H1 (cell line): ENCODE measurements around the gene CCN6. TPM values are rescaled to one million over a fixed set of nuclear protein-coding genes. Genes with fewer than 3 reads are reported as not detected.

Source experiments
- CTCF ChIA-PET: fragments of 300-600 bp; sonication (Branson Sonifier 250); formaldehyde crosslinking; loops from one replicate; lab custom pipeline; 2021; ENCODE audit not compliant: partially characterized antibody; lab: Charles Lee
- POLR2A ChIA-PET: fragments of 300-600 bp; sonication (Branson Sonifier 250); formaldehyde crosslinking; loops from one replicate; lab custom pipeline; 2021; ENCODE audit warnings: inconsistent platforms; ENCODE audit not compliant: partially characterized antibody; lab: Charles Lee
- DNase-seq, 2 experiments: peaks; one replicate each; pipeline versions ENCODE4 v3.0.0 to v3.0.0-alpha.2; 2010 to 2022; ENCODE audit warnings: low spot score in 2 of 2, low read depth in 1 of 2, mixed read lengths in 1 of 2
- FAIRE-seq: peaks from 2 replicates; lab custom pipeline; 2011; peaks lifted over from hg19 to GRCh38; lab: Jason Lieb, UNC
- H2AFZ ChIP-seq: 2 replicates; pipeline ENCODE4 v1.8.1; 2012; ENCODE audit warnings: low read length, inconsistent platforms
- H2AK5ac ChIP-seq: 2 replicates; pipeline ENCODE4 v1.6.1; 2013; ENCODE audit warnings: low read depth, low read length
- H2BK120ac ChIP-seq: replicated peaks from 2 replicates; pipeline ENCODE3; 2013; ENCODE audit warnings: low read depth, low read length, inconsistent platforms
- H2BK12ac ChIP-seq: 2 replicates; pipeline ENCODE4 v1.6.1; 2013; ENCODE audit warnings: low read depth, low read length
- H2BK15ac ChIP-seq: 2 replicates; pipeline ENCODE4 v1.6.1; 2013; ENCODE audit warnings: low read length
- H2BK20ac ChIP-seq: 2 replicates; pipeline ENCODE4 v1.6.1; 2013; ENCODE audit warnings: low read length
- H2BK5ac ChIP-seq: 2 replicates; pipeline ENCODE4 v1.6.1; 2013; ENCODE audit warnings: low read depth, low read length
- H3K14ac ChIP-seq: 2 replicates; pipeline ENCODE4 v1.6.1; 2013; ENCODE audit warnings: inconsistent platforms; ENCODE audit not compliant: insufficient read length
- H3K18ac ChIP-seq: 2 replicates; pipeline ENCODE4 v1.6.1; 2013; ENCODE audit warnings: low read length; ENCODE audit errors: extremely low read depth
- H3K23ac ChIP-seq: 2 replicates; pipeline ENCODE4 v1.6.1; 2013; ENCODE audit warnings: inconsistent platforms; ENCODE audit not compliant: insufficient read length
- H3K23me2 ChIP-seq: 2 replicates; pipeline ENCODE4 v1.6.1; 2013; ENCODE audit warnings: low read depth, low read length
- H3K27ac ChIP-seq: 2 replicates; pipeline ENCODE4 v1.6.1; 2011; ENCODE audit warnings: low read depth, low read length, inconsistent platforms
- H3K27me3 ChIP-seq, 4 experiments: replicated peaks in 1 of 4; 1 replicate in 1 of 4; 2 replicates in 3 of 4; pipeline versions ENCODE4 v1.6.1 to v1.8.1; 2011 to 2013; ENCODE audit warnings: low read length in 3 of 4, mild to moderate bottlenecking in 3 of 4, inconsistent platforms in 2 of 4, mixed read lengths in 2 of 4, moderate library complexity in 1 of 4; ENCODE audit not compliant: control insufficient read depth in 3 of 4, insufficient read depth in 3 of 4; ENCODE audit errors: extremely low read depth in 1 of 4
- H3K36me3 ChIP-seq, 4 experiments: 2 replicates each; pipeline versions ENCODE4 v1.6.1 to v1.8.1; 2011 to 2013; ENCODE audit warnings: mild to moderate bottlenecking in 4 of 4, low read length in 3 of 4, moderate library complexity in 2 of 4, control low read depth in 1 of 4, inconsistent platforms in 1 of 4; ENCODE audit not compliant: insufficient read depth in 4 of 4, control insufficient read depth in 2 of 4
- H3K4ac ChIP-seq: replicated peaks from 2 replicates; pipeline ENCODE3; 2013; ENCODE audit warnings: low read length, low read depth, mixed read lengths, inconsistent platforms; ENCODE audit not compliant: insufficient read length
- H3K4me1 ChIP-seq, 4 experiments: replicated peaks in 1 of 4; 1 replicate in 1 of 4; 2 replicates in 3 of 4; pipeline versions ENCODE4 v1.6.1 to v1.8.1; 2011 to 2013; ENCODE audit warnings: low read length in 3 of 4, inconsistent platforms in 2 of 4, mixed read lengths in 1 of 4; ENCODE audit not compliant: insufficient read depth in 4 of 4, control insufficient read depth in 3 of 4
- H3K4me2 ChIP-seq, 2 experiments: 2 replicates each; pipeline versions ENCODE4 v1.6.1 to v1.8.1; 2011 to 2013; ENCODE audit warnings: low read depth in 2 of 2, low read length in 2 of 2, control low read depth in 1 of 2, inconsistent platforms in 1 of 2, mild to moderate bottlenecking in 1 of 2; ENCODE audit not compliant: insufficient read depth in 1 of 2
- H3K4me3 ChIP-seq, 4 experiments: fragments of 200-600, 300-600 bp in 1 of 4; sonication (generic), shearing (Covaris generic), sonication (Bioruptor Twin) in 1 of 4; 2 replicates each; pipeline versions ENCODE4 v1.5.1 to v1.8.1; 2011 to 2016; ENCODE audit warnings: low read length in 4 of 4, low read depth in 3 of 4, control low read depth in 2 of 4, inconsistent platforms in 2 of 4, mild to moderate bottlenecking in 2 of 4, mixed read lengths in 1 of 4, moderate library complexity in 1 of 4; ENCODE audit not compliant: insufficient read depth in 2 of 4; ENCODE audit errors: extremely low read depth in 1 of 4
- H3K56ac ChIP-seq: replicated peaks from 2 replicates; pipeline ENCODE3; 2013; ENCODE audit warnings: low read depth, mild to moderate bottlenecking, mixed read lengths, low read length, inconsistent platforms; ENCODE audit not compliant: insufficient read length
- H3K79me1 ChIP-seq: 2 replicates; pipeline ENCODE4 v1.6.1; 2013; ENCODE audit warnings: low read depth, low read length, control low read depth
- H3K79me2 ChIP-seq, 2 experiments: 2 replicates each; pipeline versions ENCODE4 v1.6.1 to v1.8.1; 2012 to 2013; ENCODE audit warnings: low read length in 2 of 2, mild to moderate bottlenecking in 2 of 2, inconsistent platforms in 1 of 2; ENCODE audit not compliant: insufficient read depth in 2 of 2, control insufficient read depth in 1 of 2
- H3K9ac ChIP-seq, 4 experiments: replicated peaks in 1 of 4; 1 replicate in 1 of 4; 2 replicates in 3 of 4; pipeline versions ENCODE4 v1.6.1 to v1.8.1; 2011 to 2013; ENCODE audit warnings: low read depth in 3 of 4, low read length in 3 of 4, control low read depth in 2 of 4, mild to moderate bottlenecking in 2 of 4, moderate library complexity in 2 of 4, inconsistent platforms in 1 of 4; ENCODE audit errors: extremely low read depth in 1 of 4
- H3K9me3 ChIP-seq, 2 experiments: 2 replicates each; pipeline versions ENCODE4 v1.6.1 to v1.8.1; 2012 to 2013; ENCODE audit warnings: mild to moderate bottlenecking in 2 of 2, moderate library complexity in 2 of 2, control low read depth in 1 of 2, inconsistent platforms in 1 of 2, low read depth in 1 of 2, low read length in 1 of 2, mixed read lengths in 1 of 2; ENCODE audit not compliant: insufficient read depth in 2 of 2
- H4K20me1 ChIP-seq, 2 experiments: replicated peaks in 1 of 2; 2 replicates each; pipeline versions ENCODE3 to v1.8.1; 2011 to 2013; ENCODE audit warnings: inconsistent platforms in 2 of 2, low read length in 2 of 2, mild to moderate bottlenecking in 1 of 2; ENCODE audit not compliant: insufficient read depth in 2 of 2, control insufficient read depth in 1 of 2
- H4K5ac ChIP-seq: 2 replicates; pipeline ENCODE4 v1.6.1; 2013; ENCODE audit warnings: low read length, low read depth, mixed read lengths, inconsistent platforms; ENCODE audit not compliant: insufficient read length
- H4K8ac ChIP-seq: 2 replicates; pipeline ENCODE4 v1.8.0; 2013; ENCODE audit warnings: mild to moderate bottlenecking, moderate library complexity, low read length, inconsistent platforms; ENCODE audit not compliant: insufficient read depth; ENCODE audit errors: extremely low read depth
- H4K91ac ChIP-seq: replicated peaks from 2 replicates; pipeline ENCODE3; 2013; ENCODE audit warnings: low read length, mixed read lengths, inconsistent platforms; ENCODE audit not compliant: insufficient read length
- GABPA ChIP-seq: IDR thresholded peaks from 2 replicates; pipeline ENCODE4 v1.6.1; 2011; ENCODE audit warnings: mild to moderate bottlenecking, low read length, moderate library complexity, borderline replicate concordance; ENCODE audit not compliant: insufficient read depth
- HDAC6 ChIP-seq: IDR thresholded peaks from one replicate; pipeline ENCODE4 v1.7.1; 2012; ENCODE audit warnings: low read depth, mild to moderate bottlenecking, inconsistent platforms, low read length, moderate library complexity
- POLR2AphosphoS5 ChIP-seq: IDR thresholded peaks from 2 replicates; pipeline ENCODE4 v1.6.1; 2011; ENCODE audit warnings: low read depth, low read length
- POU5F1 ChIP-seq: IDR thresholded peaks from 2 replicates; pipeline ENCODE4 v1.6.1; 2011; ENCODE audit warnings: low read depth, mild to moderate bottlenecking, low read length, moderate library complexity
- TCF12 ChIP-seq: IDR thresholded peaks from 2 replicates; pipeline ENCODE4 v1.6.1; 2011; ENCODE audit warnings: low read depth, mild to moderate bottlenecking, low read length
- ZNF274 ChIP-seq: IDR thresholded peaks from 2 replicates; pipeline ENCODE4 v1.7.0; 2012; ENCODE audit warnings: low read length, borderline replicate concordance; ENCODE audit errors: extremely low read depth
- WGBS, 2 experiments: shearing (Covaris generic) in 1 of 2; methylation state at CpG; one replicate each; pipeline versions ENCODE4 v1.1.6 to v1.1.7; 2013 to 2015; ENCODE audit warnings: low lambda C conversion rate in 2 of 2, mixed read lengths in 2 of 2, inconsistent platforms in 1 of 2, low coverage in 1 of 2, missing lambda C conversion rate in 1 of 2; ENCODE audit not compliant: insufficient replicate concordance in 2 of 2, insufficient coverage in 1 of 2, insufficient read length in 1 of 2; ENCODE audit errors: extremely low coverage in 1 of 2, missing lambda C conversion rate in 1 of 2; 5-methylcytosine and 5-hydroxymethylcytosine counted together
- polyA plus RNA-seq, 7 experiments: library from polyadenylated mRNA; depleted of rRNA in 3 of 7; stranded (reverse) in 5 of 7; unstranded in 2 of 7; fragments of >200 nt in 5 of 7; fragments of 200-250 nt in 2 of 7; gene quantifications; 1 replicate in 5 of 7; 2 replicates in 1 of 7; 4 replicates in 1 of 7; pipeline versions ENCODE4 v1.2.1 to v1.2.3, GENCODE V29; 2011 to 2013; ENCODE audit warnings: missing spikeins in 2 of 7, mixed read lengths in 2 of 7
- total RNA-seq: library from RNA; stranded (reverse); fragmentation: NEBNext Ultra II Directional; extraction: Animal tissue kit (Norgen Biotek cat#: 25700); gene quantifications from 2 replicates; pipeline ENCODE4 v1.2.1, GENCODE V29; 2021

Gene CCN6
- total and polyA plus RNA-seq, 2 of the 8 experiments (the other 6 are each of a cell fraction or from before 2014, with no cell fraction given): not detected

DNA sequence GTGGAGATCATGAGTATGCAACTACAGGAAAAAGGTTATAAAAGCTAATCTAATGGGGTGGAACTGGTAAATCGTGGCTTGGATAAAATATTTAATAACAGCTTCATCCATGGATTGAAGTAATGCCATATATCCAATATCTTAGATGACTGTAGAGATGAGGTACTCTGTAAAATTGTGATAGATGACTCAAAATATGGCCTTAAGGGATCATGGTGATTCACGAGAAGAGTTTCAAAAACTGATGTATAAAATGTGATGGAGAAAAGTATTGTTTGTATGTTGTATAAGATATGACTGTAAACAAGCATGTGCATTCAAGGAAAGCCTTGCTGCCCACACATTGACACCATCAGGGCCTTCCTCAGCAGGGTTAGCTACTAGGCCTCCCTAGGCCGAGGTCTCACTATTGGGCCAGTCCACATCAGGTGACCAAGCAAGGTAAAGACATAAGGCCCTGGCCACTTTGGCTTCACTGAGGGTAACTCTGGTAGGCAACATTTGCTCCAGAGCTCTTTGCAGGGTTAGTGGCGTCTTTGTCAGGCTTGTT lies 17.7 kb upstream of the CCN6 start:
- H2BK12ac ChIP-seq: no peak overlapping the region
- no peak overlapping the region for H4K5ac ChIP-seq
- H3K9me3 ChIP-seq: no peaks in the 10 kb centered on the region
- no peaks in the 10 kb centered on the region for H3K4me1 ChIP-seq
- 65 to 100% methylated on average over 1 to 4 of the region's 4 CpGs for WGBS, 2 experiments
- no peaks in the 10 kb centered on the region for H4K20me1 ChIP-seq
- H2AFZ ChIP-seq: no peak overlapping the region
- no peaks in the 10 kb centered on the region for H3K27me3 ChIP-seq
- H2BK5ac ChIP-seq: no peak overlapping the region
- H4K8ac ChIP-seq: no peak overlapping the region
- H3K79me1 ChIP-seq: no peaks in the 10 kb centered on the region
- DNase-seq (no peak), FAIRE-seq (no peak)
- no peak overlapping the region for H3K4ac ChIP-seq
- no peak overlapping the region for H2BK15ac ChIP-seq
- no peaks in the 10 kb centered on the region; a peak in 1 of 4 replicates for H3K79me2 ChIP-seq
- no peak overlapping the region for H3K18ac ChIP-seq
- ChIA-PET CTCF (interaction anchor here (0.8 to 9.0 kb wide), 5 partner anchors 9 to 292 kb away, joined by 3 to 98 read pairs (median 4); no protein-coding TSS in a partner anchor), POLR2A (no interaction called here)
- H3K4me3 ChIP-seq: no peak overlapping the region
- no peak overlapping the region for H3K4me2 ChIP-seq
- H3K36me3 ChIP-seq: no peaks in the 10 kb centered on the region
- no peak overlapping the region for H4K91ac ChIP-seq
- H3K9ac ChIP-seq: no peak overlapping the region
- H3K27ac ChIP-seq: no peak overlapping the region
- H3K56ac ChIP-seq: no peak overlapping the region
- H3K23ac ChIP-seq: no peak overlapping the region
- no peak for TF ChIP-seq ZNF274
- no peak for TF ChIP-seq GABPA
- no peak for TF ChIP-seq POLR2AphosphoS5
- no peak for TF ChIP-seq HDAC6
- TF ChIP-seq TCF12: no peak
- TF ChIP-seq POU5F1: no peak
- TF ChIP-seq, all 59 proteins: peak for 0
- Histone ChIP-seq H2BK120ac (no peak overlapping the region), H2AK5ac (no peak overlapping the region), H2BK20ac (no peak overlapping the region), H3K14ac (no peak overlapping the region), H3K23me2 (peaks cover 1% of the 10 kb centered on the region; the same call in 1 of the 2 replicates)
